Measurements from ENCODE around the gene PPM1L.
"Not testable (repeated sequence)": the region's sequence is repeated elsewhere in the genome, so short reads cannot be mapped to it uniquely, and the experiment has no call there.

The PPM1L gene

GRCh38 chr3:160755776-160756304 is at the start of gene PPM1L:
Gene PPM1L, plus strand, starts transcription at chr3:160756231.
- DNase-seq = peak; percentile 55

GRCh38 chr3:160707187-160707794 is 48.7 kb upstream of the PPM1L start:
- peak; percentile 51 for DNase-seq

- DNase-seq = no peak
Measured at GRCh38 chr3:160709477-160710182, 46.4 kb upstream of the PPM1L start.

- DNase-seq = not testable (repeated sequence)
Measured at GRCh38 chr3:160713144-160713543, 42.9 kb upstream of the PPM1L start.

GRCh38 chr3:160719710-160720109 is 36.3 kb upstream of the PPM1L start:
- no peak for DNase-seq

- DNase-seq = no peak
Measured at GRCh38 chr3:160720123-160720746, 35.8 kb upstream of the PPM1L start.

GRCh38 chr3:160722331-160722730 is 33.7 kb upstream of the PPM1L start:
- DNase-seq = no peak

- no peak for DNase-seq
Measured at GRCh38 chr3:160725338-160725737, 30.7 kb upstream of the PPM1L start.

GRCh38 chr3:160735826-160736225 is 20.2 kb upstream of the PPM1L start:
- no peak for DNase-seq

- DNase-seq = no peak
Measured at GRCh38 chr3:160738048-160738447, 18.0 kb upstream of the PPM1L start.

GRCh38 chr3:160739079-160739478 is 17.0 kb upstream of the PPM1L start:
- no peak for DNase-seq

GRCh38 chr3:160746976-160747375 is 9.1 kb upstream of the PPM1L start:
- no peak for DNase-seq

- no peak for DNase-seq
Measured at GRCh38 chr3:160747422-160747821, 8.6 kb upstream of the PPM1L start.

- DNase-seq = no peak
Measured at GRCh38 chr3:160748231-160748630, 7.8 kb upstream of the PPM1L start.

GRCh38 chr3:160748787-160749186 is 7.2 kb upstream of the PPM1L start:
- no peak for DNase-seq

- DNase-seq = no peak
Measured at GRCh38 chr3:160753953-160754352, 2.1 kb upstream of the PPM1L start.

GRCh38 chr3:160754371-160754854 is 1.6 kb upstream of the PPM1L start:
- DNase-seq = no peak

GRCh38 chr3:160754855-160755747 is 930 bp upstream of the PPM1L start:
- peak; percentile 93 for DNase-seq

GRCh38 chr3:160757233-160758106 is 1.4 kb downstream of the PPM1L start:
- DNase-seq = no peak

GRCh38 chr3:160758929-160759577 is 3.0 kb downstream of the PPM1L start:
- DNase-seq = no peak

GRCh38 chr3:160763073-160763472 is 7.0 kb downstream of the PPM1L start:
- DNase-seq = no peak
